ENCODE data around the gene ZNF660.
"Not testable (repeated sequence)": the region's sequence is repeated elsewhere in the genome, so short reads cannot be mapped to it uniquely, and the experiment has no call there.

ZNF660 gene

GRCh38 chr3:44584646-44585501, at the start of gene ZNF660:
TSS of gene ZNF660 (plus strand) at chr3:44584964. CDS start at chr3:44594194, 9,230 bp downstream.
- peak; percentile 53 to 85 for DNase-seq (ENCODE audit: low read depth in 2 of 2)
- TF ChIP-seq CTCF (IDR thresholded peaks at IDR 0.05; ENCODE audit: low read depth, low read length) = no peak
- H3K4me3 ChIP-seq (replicated peaks in 1 of 2; ENCODE audit: low read depth in 2 of 2, low read length in 2 of 2) = peak within 1 kb of the TSS; percentile 56 to 71

DNA sequence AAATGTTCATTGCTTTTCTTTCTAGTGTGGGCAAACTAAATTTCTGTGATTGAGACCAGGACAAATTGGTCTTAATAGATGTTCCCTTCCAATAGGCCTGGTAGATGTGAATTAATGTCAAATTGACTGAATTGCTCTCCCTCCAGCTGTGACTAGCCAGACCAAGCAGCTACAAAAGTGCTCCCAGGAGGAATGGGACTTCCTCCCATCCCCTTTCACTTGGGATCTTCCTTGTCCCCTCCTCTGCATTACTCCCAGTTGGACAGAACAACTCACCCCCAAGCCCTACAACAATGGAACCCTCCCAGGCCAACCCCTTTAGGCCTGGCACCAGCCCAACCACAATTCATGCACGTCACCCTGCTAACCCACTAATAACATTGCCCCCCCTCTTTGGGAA, 49.4 kb upstream of the ZNF660 start:
- no peak for DNase-seq (ENCODE audit: low read depth in 2 of 2)
- no peak for TF ChIP-seq CTCF (IDR thresholded peaks at IDR 0.05; ENCODE audit: low read depth, low read length)

DNA sequence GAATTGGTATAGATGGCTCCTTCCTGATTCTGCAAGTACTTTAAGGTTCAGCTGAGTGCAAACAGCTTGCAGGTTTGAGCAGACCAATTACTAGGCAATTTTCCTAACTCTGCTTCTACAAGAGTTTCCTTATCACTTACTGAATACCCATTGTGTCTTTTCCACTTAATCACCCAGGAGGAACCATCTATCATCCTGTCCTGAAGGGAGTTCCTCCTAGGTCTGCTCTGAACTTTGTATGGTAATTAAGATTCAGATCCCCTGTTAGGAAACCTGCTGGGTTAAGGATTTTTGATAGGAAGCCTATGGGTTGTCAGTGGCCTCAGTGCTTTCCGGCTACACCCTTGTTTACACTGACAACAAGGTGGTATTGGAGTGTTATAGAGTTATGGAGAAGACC, 40.0 kb upstream of the ZNF660 start:
- DNase-seq (ENCODE audit: low read depth in 2 of 2); H3K4me3 ChIP-seq (replicated peaks in 1 of 2; ENCODE audit: low read depth in 2 of 2, low read length in 2 of 2): not testable (repeated sequence)

More for the DNA sequence above, 49.4 kb upstream of the ZNF660 start:
- no peak overlapping the region for H3K4me3 ChIP-seq (replicated peaks in 1 of 2; ENCODE audit: low read depth in 2 of 2, low read length in 2 of 2)

DNA sequence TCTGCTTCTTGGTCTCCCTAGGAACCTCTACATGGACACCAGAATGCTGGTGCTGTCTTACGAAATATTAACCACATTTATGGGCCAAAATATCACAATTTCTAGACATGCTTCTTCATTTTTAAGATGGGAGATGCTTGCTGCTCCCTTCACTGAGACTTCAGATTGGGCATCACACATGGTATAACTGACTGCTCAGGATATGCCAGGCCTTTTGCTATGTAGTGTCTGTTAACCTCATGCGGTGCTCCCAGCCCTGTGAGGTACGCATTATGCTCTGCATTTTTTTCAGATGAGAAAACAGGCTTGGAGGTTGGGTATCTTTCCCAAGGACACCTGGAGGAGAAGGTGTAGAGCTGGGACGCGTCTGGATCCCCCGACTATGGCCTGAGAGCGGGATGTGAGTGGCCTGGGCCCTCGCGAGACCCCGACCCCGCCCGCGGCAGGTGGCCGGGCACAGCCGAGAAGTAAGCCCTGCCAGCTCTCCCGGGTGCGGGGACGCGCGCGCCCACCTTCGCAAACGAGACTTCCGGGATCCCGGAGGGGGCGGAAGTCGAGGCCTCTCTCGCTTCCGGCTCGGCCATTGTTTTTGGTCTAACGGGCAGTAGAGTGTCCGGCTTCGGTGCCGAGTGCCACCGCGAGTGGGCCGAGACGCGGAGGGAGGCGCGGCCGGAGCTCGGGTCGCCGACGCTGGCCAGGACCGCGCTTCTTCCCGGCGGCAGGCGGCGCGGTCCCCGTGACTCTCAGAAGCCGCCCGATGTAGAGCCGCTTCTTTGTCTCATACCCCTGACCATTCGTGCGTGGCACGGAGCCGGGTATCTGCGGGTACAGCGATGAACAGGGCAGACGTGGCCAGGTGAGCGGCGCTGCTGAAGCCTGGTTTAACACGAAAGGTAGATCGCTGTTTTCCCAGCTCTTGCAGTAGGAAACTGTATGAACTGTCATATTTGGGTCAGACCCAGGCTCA, 29.9 kb upstream of the ZNF660 start, which contains the start of gene ZKSCAN7:
Gene ZKSCAN7 (plus strand): TSS at position 568 of the 967 bp plus-strand sequence. CDS start 1,855 bp downstream, outside the sequence.
- peak; percentile 46 to 65 for DNase-seq (ENCODE audit: low read depth in 2 of 2)
- H3K4me3 ChIP-seq (replicated peaks in 1 of 2; ENCODE audit: low read depth in 2 of 2, low read length in 2 of 2) = peak within 1 kb of the TSS; percentile 72 to 73
- TF ChIP-seq CTCF (IDR thresholded peaks at IDR 0.05; ENCODE audit: low read depth, low read length) = no peak

GRCh38 chr3:44555723-44556122, 29.0 kb upstream of the ZNF660 start:
- DNase-seq (ENCODE audit: low read depth in 2 of 2) = peak; percentile 3 to 15
- no peak for TF ChIP-seq CTCF (IDR thresholded peaks at IDR 0.05; ENCODE audit: low read depth, low read length)
- peak overlapping the region; percentile 72 to 73 for H3K4me3 ChIP-seq (replicated peaks in 1 of 2; ENCODE audit: low read depth in 2 of 2, low read length in 2 of 2)

DNA sequence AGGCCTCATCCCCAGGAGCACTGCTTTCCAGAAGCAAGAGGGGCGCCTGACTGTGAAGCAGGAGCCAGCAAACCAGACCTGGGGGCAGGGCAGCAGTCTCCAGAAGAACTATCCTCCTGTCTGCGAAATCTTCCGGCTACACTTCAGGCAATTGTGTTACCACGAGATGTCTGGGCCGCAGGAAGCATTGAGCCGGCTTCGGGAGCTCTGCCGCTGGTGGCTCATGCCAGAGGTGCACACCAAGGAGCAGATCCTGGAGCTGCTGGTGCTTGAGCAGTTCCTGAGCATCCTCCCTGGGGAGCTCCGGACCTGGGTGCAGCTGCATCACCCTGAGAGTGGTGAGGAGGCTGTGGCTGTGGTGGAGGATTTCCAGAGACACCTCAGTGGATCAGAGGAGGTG, 27.7 kb upstream of the ZNF660 start:
- no peak overlapping the region for H3K4me3 ChIP-seq (replicated peaks in 1 of 2; ENCODE audit: low read depth in 2 of 2, low read length in 2 of 2)
- TF ChIP-seq CTCF (IDR thresholded peaks at IDR 0.05; ENCODE audit: low read depth, low read length) = no peak
- DNase-seq (ENCODE audit: low read depth in 2 of 2) = no peak

DNA sequence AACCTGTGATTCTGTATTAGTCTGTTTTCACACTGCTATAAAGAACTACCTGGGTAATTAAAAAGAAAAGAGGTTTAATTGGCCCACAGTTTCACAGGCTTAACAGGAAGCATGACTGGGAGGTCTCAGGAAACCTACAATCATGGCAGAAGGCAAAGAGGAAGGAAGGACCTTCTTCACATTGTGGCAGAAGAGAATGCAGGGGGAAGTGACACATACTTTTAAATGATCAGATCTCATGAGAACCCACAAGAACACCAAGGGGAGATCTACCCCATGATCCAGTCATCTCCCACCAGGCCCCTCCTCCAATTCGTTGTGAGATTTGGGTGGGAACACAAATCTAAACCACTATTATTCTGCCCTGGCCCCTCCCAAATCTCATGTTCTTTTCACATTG, 23.7 kb upstream of the ZNF660 start:
- H3K4me3 ChIP-seq (replicated peaks in 1 of 2; ENCODE audit: low read depth in 2 of 2, low read length in 2 of 2) = no peak overlapping the region
- no peak for DNase-seq (ENCODE audit: low read depth in 2 of 2)

More for the DNA sequence above, 23.7 kb upstream of the ZNF660 start:
- no peak for TF ChIP-seq CTCF (IDR thresholded peaks at IDR 0.05; ENCODE audit: low read depth, low read length)
